Embryonic facial prominence (tissue), 1 donor: Measurements from ENCODE around the gene NFASC.

Source experiments
- DNase-seq: peaks from one replicate; pipeline ENCODE4 v3.0.0-alpha.2; 2016; ENCODE audit errors: extremely low spot score

NFASC gene

DNA sequence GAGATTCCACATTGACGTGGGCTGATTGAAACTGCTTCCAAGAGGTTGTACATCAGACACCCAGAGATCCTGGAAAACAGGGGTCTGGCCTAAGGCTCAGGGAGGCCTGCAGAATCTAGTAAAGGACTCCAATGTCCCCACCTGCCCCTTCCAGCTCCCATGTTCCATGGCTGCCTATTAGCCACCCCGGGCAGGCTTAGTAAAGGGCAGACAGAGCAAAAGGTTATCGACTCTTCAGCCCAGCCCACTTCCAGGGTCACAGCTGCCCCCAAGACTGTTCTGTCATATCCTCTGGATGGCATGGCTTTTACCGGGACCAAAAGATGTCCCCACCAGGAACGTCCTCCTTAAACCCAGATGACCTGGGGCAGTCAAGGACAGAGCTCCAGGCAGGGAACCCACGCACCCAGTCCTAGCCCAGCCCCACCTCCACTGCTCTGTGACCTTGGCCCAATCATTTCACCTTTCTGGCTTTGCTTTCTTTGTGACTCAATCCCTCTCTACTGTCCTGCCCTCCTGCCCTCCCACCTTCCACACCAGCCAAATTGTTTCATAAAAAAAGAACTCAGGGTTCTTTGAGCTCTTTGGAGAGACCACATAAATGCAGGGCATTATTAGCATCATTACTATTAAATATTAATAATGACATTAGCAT lies 167.6 kb downstream of the NFASC start:
- DNase-seq, result no peak

DNA sequence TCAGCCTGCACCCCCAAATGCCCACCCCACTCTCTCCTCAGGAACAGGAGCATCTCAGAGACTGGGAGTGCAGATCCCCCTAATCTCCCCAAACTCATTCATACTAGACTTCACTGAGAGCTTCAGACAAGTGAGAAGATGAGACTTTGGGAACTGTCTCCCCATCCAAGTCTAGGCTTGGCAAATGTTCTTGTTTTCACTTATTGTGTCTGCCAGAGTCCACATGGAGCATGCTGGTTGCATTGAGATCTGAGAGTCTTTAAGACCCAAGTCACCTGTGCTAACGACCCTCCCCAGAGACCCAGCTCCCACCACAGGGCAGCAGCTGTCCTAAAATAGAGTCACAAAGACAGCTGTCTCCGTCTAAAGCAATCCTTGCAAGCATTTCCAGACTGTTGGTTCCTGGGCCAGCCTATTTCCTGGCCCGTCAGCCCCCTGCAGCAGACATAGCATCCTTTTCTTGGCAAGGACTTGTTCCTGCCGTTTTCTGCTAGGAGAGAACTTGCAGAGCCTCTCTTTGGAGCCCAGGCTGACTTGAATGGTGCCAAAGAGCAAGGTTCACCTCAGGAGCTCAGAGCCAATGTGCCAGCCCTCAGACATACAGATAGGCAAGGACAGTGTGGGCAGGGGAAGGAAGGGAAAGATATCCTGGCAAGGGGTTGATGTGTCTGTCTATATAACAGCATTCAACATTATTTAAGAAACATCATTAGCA lies 170.5 kb downstream of the NFASC start:
- DNase-seq, result no peak

DNA sequence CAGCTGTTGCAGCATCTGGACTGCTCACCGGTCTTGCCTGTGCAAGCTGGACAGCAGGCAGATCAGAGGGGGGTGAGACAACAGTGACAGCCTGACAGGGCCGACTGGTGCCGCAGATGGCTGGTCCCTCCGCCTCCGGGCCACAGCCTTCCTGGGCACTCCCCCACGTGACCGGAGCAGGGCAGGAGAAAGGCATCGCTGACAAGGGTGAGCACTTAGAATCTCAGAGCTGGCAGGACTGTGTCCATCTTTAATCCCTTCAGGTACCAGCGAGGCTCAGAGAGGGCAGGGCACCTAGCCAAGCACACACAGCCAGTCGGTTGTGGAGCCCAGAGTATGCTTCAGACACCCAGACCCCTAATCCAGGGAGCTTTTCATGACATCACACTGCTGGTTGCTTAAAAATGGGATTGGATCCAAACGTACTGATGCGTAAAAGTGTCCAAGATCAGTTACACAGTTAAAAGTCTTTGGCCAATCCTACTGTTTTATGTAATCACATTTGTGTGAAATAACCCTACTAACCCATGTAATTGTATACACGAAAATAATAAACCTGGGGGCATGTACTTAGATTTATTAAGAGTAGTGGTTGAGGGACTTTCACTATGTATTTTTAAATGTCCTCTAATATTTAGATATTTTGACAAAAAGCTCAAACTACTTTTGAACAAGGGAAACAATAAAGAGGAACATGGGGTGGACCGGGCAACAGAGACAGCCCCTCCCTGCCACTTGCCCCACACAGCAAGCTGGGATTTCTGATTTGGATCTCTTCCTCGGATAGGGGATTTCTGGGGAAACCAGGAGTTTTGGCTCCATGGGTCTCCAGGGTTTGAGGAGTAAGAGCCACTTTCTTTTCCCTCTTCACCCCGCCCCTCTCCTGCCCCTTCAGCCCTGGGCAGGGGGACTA lies 171.6 kb downstream of the NFASC start:
- no peak for DNase-seq

DNA sequence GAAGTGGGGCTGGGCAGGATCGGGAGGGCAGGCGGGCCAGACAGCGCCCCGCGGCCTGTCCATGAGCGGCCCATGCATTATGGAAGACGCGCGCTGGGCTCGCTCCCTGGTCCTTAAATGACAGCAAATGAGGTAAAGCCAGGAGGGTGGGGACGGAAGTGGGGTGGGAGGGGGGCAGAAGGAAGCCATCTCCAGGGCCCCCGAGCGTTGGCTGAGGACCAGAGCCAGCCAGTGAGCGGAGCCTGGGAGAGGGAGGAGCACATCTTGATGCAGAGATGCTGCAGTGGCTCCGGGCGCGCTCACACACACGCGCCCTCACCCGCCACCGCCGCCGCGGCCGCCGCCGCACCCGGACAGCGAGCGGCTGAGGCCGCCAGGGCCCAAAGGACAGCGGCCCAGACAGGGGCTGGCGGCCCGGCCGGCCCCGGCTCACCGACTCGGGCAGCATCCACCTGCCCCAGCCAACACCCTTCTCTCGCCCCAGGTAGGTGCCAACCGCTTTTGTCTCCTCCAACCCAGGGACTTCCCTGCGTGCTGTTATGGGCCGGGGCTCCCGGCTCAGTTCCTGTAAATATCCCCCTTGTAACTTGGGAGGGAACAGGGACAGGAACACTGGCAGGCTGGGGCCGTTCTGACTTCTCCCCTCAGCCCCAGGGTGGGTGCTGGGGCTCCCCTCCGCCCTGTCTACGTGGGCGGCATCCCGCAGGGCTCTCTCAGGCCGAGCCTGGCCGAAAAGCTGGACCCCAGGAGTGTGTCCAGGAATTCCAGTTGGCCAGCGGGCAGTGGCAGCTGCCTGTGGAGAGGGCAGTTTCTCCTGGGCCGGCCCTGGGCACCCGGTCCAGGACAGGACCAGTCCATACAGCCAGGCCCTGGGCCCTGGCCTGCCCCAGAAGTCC lies 172.5 kb downstream of the NFASC start, which contains the start of gene CNTN2:
Gene CNTN2 (plus strand): TSS at position 302 of the 896 bp plus-strand sequence. CDS start 9,974 bp downstream, outside the sequence.
- DNase-seq, result no peak

DNA sequence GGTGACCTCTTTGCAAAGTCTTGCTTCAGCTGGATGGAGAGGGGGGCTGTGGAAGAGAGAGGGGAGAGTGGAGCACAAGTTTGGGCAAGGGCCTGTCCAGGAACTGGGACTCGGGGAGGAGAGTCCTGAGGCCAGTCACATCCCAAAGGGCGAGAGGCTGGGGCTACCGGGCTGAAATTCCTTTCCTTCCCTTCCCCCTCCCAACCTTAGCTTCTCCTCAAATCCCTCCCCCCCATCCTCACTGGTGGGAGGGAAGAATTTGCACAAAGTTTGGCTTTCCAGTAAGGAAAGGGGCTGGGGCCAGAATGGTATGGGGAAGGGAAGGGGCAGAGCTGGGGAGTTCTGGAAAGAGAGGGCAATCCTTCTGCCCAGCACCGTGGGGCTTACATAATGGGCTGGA lies 173.2 kb downstream of the NFASC start:
- no peak for DNase-seq

DNA sequence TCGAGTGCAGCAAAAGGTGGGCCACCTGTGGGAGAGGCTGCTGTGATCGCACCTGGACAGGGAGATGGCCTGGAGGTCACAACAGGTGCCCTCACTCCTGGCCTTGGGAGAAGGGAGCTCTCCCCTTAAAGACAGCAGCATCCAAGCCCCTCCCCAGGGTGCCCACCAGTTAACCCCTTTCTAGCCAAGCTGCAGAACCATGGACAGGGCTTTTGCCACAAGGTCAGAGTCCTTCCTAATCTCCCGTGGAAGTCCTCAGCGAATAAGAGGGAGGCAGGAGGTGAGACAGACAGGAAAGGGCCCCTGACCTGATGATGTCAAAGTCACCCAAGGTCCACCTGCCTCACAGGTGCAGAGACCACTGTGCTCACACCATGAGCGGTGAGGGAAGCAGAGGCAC lies 174.1 kb downstream of the NFASC start:
- no peak for DNase-seq

DNA sequence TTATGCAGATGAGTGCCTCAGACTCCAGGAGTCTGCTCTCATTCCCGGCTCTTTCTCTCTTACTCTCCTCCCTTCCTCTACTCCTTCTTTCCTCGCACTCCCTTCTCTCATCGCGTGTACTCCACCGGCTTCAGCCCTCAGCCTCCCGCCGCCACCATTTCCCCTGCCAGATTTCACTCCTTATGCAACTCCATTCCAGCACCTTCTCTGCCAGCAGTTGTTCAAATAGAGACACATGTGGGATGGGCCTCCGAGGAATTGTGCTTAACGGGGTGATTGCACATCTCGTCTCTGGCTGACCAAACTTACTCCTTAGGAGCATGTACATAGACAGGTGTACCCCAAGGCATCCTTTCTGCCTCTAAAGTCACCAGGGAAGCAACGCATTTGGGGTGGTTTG lies 174.5 kb downstream of the NFASC start:
- no peak for DNase-seq

DNA sequence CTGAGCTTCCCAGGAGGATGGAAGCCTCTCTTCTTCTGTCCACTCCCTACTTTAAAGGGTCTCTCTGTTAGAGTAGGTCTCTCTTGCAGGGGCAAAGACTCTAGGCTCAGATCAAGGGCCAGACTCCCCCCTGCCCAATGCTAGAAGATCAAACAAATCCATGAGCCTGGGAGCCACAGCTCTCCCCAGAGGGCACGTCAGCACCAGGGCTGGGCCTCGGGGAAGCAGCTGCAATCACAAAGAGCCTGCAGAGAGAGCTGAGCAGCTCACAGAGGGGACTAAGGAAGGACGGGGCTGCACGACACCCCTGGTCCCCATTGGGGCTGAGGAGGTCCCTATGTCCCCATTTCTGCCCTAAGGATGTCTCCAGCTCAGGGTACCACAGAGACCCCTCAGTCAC lies 176.2 kb downstream of the NFASC start:
- no peak for DNase-seq

DNA sequence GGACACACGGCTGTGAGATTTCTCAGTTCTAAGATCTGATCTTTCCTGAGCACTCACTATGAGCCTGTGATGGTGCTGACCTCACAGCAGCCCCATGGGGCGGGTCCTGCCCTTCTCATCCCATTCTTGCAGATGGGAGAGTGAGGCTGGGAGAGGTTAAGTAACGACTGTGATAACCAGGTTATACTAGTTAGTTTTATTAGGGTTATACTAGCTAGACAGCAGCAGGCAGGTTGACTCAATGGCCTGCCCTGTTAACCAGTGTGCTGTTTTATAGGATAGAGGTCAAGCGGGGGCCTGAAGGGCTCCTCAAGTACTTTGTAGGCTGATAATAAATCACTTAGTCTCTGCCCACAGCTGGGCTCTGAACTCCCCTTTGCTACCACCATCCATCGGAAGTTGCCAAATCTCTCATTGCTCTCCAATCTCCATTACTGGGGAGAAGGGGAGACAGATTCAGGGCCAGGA lies 177.1 kb downstream of the NFASC start:
- DNase-seq, result no peak

DNA sequence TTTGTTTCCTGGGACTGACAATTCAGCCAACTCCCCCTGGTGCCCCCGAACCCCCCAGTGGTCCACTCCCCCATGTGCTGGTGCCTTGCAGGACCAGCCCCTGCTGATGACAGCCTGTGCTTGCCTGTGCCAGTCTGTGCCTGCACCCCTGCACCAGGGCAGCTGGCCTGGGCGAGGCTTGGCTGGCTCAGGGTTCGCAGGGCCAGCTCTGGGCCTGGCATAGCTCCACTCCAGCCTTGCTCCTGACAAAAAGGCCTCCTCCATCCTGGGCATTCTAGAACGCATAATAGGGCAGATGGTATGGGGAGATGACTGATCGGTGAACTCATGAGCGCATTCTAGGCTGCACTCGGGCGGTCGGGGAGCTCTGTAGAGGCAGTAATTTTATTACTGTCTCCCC lies 177.7 kb downstream of the NFASC start:
- DNase-seq, result no peak

DNA sequence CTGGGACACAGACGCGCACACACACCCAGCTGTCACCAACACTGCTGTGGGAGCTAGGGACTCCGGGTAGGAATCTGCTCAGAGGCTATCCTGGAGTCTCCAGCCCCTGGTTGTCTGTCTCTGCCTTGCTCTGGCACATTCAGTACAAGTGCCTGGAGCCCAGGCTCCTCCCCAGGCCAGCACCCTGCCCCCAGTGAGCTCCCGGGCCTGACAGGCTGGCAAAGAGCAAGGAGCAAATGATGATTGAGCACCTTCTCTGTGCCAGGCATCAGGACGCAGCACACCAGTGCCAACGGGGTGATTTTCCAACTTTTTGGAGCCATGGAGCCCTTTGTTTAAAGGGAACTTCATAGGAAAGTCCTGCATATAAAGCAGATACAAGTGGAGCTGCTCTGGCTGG lies 178.8 kb downstream of the NFASC start:
- no peak for DNase-seq

DNA sequence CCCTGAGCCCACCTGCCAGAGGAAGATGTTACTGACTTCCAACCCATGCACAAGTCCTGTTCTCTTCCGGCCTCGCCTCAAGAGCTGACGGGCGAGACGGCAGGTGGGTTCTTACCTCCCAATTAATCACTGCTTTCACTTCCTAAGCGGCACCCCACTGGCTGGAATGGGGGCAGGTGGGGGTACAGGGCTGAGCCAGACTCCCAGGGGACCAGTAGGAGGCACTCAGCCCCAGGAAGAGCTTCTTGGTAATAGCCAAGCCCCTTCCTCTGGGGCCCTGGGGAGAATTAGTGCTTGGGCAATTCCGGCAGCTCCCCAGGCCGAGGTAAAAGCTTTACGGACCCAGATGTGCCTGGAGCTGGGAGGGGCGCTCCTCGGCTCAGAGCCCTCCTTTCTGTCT lies 182.0 kb downstream of the NFASC start:
- DNase-seq, result no peak

DNA sequence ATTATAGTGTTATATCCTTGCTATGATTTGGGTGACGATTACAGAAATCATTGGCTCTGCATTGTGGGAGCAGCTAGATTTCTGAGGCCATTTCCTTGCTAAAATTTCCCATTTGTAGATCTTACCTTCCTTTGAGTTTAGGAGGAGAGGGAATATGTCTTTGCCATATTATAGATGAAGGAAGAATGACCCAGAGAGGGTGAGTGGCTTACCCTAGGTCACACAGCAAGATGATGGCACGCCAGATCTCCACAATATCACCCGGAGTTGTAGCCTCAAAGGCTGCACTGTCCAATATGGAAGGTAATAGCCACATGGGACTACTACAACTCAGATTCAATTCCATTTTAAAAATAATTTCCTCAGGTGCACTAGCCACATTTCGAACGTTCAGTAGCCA lies 182.6 kb downstream of the NFASC start:
- no peak for DNase-seq

DNA sequence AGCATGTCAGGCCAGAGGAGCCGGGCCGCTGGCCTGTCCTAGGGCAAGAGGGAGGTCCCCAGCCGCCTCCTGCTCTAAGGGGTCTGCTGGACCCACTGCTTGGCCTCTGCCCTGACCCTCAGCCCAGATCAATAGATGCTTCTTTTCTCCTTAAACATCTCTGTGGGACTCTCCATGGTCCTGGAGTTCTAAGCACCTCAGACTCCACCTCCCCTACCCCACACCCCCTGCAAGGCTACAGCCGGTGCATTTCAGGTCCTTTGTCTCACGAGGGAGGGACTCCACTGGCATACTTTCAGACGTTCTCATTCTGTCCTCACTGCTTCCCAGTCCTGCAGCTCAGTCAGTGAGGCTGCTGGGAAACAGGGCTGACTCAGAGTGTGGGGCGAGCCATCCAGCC lies 183.4 kb downstream of the NFASC start:
- DNase-seq, result no peak

DNA sequence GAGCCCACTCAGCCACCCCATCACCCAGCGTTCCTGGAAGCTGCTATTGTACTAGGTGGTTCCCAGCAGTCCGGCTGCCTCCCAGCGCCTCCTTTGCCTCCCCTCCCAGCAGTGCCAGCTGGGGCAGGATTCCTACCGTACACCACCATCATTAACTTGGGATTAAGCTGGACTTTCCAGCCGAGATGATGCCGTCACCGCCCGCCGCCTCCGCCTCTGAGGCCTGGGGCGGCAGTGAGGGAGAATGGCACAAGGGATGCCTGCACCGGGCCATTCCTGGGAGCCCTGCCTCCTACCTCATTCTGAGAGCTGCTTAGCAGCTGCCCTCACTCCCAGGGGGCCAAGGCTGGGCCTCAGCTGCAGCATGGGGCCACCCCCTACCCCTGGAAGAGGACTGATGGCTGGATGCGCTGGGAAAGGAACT lies 185.5 kb downstream of the NFASC start:
- no peak for DNase-seq

DNA sequence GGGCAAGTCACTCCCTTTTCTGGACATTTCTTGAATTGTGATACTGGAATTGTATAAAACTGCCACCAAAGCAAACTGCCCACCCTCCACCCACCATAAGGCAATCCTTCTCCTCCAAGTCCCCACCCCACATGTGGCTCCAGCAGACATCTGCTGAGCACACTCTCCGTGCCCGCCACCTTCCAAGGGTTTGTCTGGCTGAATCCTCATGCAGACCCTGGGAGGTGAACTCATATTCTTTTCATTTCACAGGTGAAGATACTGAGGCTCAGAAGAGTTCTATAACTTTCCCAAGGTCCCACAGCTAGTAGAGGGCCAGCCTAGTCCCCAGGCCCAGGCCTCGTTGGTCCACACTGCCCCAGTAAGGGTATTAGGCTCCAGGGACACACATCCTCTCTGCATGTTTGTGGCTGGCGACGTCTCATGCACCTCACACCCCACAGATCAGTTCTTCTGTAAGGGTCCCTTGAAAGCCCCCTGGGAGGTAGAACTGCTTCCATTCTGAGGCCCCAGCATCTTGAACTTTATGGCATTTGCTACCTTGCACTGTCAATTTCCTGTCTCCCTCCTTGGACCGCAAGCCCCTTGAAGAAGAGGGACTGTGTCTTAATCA lies 186.4 kb downstream of the NFASC start:
- DNase-seq, result no peak

DNA sequence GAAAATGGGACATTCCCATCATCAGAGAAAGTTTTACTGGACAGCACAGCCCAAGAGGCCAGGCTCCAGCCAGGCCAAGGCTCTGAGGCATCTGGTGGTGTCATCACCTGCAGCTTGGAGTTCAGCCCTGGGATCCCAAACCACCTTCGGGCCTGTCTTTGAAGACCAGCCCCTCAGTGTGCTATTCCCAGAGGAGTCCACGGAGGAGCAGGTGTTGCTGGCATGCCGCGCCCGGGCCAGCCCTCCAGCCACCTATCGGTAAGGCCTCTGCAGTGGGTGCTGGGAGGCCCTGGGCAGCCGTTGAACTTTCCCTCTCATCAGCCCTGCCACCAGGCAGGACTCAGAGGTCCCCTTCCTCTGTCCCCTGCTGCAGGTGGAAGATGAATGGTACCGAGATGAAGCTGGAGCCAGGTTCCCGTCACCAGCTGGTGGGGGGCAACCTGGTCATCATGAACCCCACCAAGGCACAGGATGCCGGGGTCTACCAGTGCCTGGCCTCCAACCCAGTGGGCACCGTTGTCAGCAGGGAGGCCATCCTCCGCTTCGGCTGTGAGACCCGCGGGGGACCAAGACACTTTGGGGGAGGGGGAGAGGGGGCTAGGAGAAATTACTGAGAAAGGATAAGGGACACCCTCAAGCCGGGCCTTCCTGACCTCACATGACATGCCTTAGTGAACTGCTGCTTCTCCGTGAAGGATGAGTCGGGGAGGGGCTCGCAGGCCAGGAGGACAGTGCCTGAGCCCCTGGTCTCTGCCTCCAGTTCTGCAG lies 187.3 kb downstream of the NFASC start:
- no peak for DNase-seq

DNA sequence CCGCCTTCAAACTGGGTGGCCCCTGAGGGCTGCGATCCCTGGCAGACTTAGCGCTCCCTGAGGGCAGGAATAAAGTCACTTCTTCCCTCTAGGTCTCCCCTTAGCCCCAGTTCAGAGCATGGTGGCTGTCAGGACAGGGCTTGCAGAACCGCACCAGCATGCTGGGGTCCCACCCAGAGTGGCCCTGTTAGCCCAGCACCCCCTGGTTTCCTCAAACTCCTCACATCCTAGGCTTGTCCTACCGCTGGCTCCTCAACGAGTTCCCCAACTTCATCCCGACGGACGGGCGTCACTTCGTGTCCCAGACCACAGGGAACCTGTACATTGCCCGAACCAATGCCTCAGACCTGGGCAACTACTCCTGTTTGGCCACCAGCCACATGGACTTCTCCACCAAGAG lies 188.2 kb downstream of the NFASC start:
- no peak for DNase-seq

DNA sequence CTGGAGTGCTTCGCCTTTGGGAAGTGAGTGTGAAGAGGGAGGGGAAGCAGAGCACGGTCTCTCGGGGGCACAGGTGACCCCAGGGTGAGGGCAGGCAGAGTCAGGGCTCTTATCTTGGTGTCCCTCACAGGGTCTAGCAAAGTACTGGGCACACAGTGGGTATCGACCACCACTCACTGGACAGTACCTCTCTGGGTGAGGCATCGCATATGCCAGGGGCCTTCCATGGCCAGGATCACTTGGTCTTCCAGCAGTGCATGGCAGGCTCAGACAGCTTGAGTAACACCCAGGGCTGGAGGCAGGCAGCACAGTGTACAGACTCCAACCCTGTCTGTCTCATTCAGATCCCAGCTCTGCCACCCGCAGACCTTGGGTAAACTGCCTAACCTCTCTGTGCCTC lies 189.0 kb downstream of the NFASC start:
- no peak for DNase-seq

DNA sequence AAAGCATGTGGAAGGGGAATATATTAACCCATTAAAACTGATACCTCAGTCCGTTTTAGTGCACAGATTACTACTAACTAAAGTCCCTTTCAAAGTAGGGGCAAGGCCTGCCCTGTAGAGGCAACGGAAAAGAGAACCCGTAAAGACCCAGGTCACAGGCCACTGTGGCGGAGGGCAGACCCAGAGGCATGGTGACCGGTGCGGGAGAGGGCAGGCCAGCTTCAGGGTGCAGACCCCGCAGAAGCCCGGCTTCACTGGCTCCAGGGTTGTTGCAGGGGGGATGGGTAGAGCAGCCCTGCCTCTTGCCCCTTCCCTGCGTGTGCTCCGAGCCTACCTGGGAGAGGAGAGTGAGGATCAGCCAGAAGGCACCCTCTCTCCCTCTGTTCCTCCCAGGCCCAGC lies 190.1 kb downstream of the NFASC start:
- no peak for DNase-seq
